CD4-positive, alpha-beta T cell treated with Interleukin-17A for 1 hour (primary cell): ENCODE measurements around the gene IGFBP5.

Experiments
- DNase-seq: peaks from one replicate; pipeline ENCODE4 v3.0.0-alpha.2; 2020

IGFBP5 gene

GRCh38 chr2:216663106-216663505 lies 32.2 kb downstream of the IGFBP5 start:
- no peak for DNase-seq

DNA sequence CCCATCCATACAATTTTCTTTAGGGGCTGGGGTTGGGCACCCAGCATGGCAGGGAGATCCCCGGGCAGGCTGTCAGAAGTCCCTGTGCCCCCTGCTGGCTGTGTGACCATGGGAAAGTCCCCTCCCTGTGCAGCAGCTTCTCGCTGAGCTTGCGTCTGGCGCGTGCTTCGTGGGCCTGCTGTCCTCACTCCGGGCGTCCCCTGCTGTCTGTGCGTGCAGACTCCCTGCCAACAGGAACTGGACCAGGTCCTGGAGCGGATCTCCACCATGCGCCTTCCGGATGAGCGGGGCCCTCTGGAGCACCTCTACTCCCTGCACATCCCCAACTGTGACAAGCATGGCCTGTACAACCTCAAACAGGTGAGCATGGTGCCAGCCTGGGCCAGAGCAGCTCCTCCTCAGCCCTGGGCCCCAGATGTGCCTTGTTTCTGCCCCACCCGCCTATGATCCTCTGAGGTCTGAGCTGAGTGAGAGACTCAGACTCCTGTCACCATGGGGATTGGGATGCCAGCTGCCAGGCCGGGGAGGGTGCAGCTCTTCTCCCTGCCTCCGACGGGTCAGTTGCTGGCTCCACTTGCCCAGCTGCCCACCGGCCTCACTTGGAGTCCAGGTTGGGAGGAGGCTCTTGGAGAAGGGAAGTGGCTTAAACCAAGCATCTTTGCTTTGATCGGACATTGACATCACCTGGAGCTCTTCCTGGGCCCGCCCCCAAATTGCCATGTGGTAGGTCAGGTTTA lies 33.5 kb downstream of the IGFBP5 start:
- no peak for DNase-seq

DNA sequence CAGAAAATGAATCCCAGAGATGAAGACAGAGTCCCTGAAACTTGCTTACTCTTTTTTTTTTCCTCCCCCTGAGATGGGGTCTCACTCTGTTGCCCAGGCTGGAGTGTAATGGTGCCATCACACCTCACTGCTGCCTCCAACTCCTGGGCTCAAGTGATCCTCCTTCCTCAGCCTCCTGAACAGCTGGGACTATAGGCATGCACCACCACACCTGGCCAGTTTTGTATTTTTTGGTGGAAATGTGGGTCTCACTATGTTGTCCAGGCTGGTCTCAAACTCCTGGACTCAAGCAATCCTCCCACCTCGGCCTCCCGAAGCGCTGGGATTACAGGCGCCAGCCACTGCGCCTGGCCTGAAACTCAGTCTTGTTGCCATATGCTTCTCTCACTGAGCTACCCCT lies 34.3 kb downstream of the IGFBP5 start:
- DNase-seq = no peak

DNA sequence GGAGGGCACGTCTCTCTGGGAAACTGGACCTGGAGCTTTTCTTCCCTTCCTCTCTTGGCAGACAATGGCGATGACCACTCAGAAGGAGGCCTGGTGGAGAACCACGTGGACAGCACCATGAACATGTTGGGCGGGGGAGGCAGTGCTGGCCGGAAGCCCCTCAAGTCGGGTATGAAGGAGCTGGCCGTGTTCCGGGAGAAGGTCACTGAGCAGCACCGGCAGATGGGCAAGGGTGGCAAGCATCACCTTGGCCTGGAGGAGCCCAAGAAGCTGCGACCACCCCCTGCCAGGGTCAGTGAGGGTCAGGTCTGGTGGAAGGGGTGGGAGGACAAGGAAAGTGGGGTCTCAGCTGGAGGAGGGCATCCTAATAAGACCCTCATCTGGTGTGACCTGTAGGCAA lies 34.9 kb downstream of the IGFBP5 start:
- no peak for DNase-seq

- DNase-seq = no peak
Measured at GRCh38 chr2:216659276-216659675, 36.1 kb downstream of the IGFBP5 start.

GRCh38 chr2:216658757-216659156 lies 36.6 kb downstream of the IGFBP5 start:
- no peak for DNase-seq

DNA sequence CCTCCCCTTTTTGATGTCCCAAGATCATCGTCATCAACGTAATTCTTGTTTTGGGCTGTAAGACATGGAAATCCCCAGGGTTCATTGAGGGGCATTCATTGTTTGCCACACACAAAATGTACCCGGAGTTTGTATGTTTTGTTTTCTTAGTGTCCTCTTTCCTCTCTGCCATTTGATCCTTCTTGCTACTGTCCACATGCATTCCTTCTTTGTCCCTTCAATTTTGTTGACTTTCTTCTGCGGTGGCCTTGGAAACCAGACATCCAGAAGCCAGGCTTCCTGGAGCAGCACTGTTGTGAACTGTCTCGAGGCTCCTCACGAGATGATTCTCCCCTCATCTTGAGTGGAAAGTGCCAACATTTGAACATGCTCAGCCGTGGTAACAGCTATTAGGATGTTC lies 37.4 kb downstream of the IGFBP5 start:
- DNase-seq = no peak

DNA sequence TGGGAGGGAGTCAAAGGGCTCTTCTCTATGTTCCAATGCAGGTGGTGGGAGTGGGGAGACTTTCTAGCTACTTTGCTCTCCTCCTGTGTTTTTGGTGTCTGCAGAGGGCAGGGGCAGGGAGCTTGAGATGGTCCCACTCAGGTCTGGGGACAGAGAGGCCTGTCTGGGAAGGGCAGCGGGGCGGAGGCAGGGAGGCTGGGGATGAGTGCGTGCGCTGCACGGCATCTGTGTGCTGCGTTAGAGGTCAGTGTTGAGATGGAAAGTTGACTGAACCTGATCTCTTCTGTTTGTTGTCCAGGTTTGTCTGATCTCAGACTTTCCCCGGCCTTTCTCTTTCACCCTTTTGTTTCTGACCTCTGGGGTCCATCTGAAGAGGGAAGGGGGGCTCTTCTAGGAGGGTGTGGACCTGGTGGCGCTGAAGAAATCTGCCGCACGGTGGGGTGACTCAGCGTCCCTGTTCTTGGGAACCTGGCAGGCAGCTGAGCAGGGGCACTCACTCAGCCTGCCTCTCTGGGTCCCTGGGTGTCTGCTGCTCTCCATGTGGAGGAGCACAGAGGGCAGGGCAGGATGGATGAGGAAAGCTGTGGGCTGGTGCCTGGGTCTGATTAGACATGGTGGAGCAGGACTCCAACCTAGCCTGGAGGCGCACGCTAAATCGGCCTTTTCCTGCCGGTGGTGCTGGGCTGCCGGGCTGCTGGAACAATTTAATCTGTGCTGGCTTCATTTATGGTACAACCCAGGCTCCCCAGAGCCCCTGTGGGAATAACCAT lies 38.1 kb downstream of the IGFBP5 start:
- no peak for DNase-seq

- DNase-seq = no peak
Measured at GRCh38 chr2:216654528-216655052, 40.8 kb downstream of the IGFBP5 start.

GRCh38 chr2:216653931-216654365 lies 41.4 kb downstream of the IGFBP5 start:
- no peak for DNase-seq

DNA sequence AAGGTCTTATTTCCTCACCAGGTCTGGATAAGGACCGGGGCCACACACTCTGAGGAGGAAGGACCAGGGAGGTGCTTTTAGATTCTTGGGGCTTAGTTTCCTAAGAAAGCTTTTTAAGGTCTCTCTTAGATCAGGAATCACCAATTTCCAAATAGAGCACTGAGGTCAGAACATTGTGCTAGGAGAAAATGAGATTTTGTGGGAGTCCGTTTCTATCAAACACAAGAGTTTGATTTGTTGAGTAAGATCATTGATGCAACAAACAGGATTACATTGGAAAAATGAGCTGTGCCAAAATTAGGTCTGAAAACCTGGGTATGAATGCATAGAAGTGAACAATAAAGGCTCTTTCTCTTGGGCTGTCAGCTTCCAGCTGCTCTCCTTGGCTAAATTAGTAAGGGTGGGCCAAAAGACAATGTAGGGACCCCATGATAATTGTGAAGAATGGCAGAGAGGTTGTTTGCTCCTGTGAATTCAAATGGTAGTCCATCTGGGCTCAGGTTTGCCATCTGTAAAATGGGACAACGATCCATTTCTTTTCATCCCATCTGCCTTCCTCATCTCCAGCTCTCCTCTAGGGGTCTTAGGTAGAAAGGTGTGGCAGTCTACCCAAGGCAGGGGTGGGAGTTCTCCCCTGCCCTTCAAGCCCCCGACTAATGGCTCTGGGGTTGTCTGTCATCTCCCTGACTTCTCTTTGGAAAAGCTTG lies 42.1 kb downstream of the IGFBP5 start:
- no peak for DNase-seq

DNA sequence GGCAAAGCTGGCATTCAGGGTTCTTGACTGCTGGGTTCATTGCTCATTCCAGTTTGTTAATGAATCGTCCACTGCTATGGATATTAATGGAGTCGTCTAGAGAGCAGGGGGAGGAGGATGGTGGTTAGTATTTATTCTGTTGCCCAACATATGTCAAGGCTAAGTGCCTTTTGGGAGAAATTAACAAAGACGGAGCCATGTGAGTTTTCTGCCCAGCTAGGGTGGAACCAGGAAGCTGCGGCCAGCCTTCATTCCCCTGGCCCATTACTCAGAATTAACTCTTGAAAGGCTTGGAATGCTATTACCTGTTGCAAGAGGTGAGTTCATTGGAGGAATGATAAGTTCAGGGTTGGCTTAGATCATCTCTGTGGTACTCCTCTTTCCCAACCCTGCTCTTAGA lies 42.8 kb downstream of the IGFBP5 start:
- DNase-seq = no peak

- no peak for DNase-seq
Measured at GRCh38 chr2:216651351-216651881, 43.9 kb downstream of the IGFBP5 start.

GRCh38 chr2:216650626-216651257 lies 44.6 kb downstream of the IGFBP5 start:
- no peak for DNase-seq

- no peak for DNase-seq
Measured at GRCh38 chr2:216649574-216649973, 45.8 kb downstream of the IGFBP5 start.

GRCh38 chr2:216648105-216648504 lies 47.2 kb downstream of the IGFBP5 start:
- DNase-seq = no peak

DNA sequence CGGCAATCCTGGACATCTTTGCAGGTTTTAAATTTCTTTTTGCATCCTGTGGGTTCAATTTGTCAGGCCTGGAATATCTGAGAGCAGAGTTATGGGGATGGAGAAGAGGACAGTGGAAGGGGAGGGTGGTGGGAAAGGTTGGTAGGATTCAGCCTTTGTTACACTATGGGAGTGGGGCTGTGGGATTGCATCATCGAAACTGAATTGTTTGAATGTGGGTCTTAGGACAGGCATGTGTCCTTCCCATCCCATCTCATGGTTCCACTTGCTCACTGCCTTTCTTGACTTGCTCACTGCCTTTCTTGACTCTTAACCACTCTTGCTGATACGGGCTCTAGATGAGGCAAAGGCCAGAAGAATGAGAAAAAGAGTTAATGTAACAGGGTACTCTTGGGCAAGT lies 49.2 kb downstream of the IGFBP5 start:
- DNase-seq = no peak

- DNase-seq = no peak
Measured at GRCh38 chr2:216645636-216645950, 49.8 kb downstream of the IGFBP5 start.

GRCh38 chr2:216644842-216645635 lies 50.3 kb downstream of the IGFBP5 start:
- DNase-seq = no peak

DNA sequence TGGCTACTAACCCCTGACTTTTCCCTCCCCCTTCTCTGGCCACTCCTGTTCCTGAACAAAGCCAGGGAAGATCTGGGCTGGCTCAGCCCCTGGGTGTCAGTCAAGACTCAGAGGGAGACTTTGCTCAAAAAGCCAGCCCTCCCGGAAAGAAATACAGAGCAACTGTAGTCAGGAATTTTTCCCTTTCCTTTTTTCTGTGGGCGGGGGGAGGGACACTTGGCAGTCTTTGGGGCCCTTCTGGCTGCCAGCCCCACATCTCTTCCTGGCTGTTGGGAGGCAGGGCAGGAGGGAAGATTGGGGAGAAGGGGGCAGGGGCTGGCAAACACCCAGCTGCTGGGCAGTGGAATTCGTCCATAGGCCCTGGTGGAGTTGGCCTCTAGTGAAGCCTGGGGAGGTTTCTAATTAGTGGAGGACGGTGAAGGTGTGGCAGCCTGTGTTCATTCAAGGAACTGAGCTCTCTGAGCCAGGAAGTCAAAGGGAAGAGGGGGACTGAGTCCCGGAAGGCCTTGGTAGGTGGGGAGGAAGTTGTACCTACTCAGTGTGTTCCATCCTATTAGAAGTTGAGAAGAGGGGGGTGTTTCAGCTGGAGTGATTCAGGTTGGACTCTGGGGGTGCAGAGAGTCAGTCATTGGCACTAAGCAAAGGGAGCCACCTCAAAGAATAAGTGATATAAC lies 51.2 kb downstream of the IGFBP5 start:
- no peak for DNase-seq

DNA sequence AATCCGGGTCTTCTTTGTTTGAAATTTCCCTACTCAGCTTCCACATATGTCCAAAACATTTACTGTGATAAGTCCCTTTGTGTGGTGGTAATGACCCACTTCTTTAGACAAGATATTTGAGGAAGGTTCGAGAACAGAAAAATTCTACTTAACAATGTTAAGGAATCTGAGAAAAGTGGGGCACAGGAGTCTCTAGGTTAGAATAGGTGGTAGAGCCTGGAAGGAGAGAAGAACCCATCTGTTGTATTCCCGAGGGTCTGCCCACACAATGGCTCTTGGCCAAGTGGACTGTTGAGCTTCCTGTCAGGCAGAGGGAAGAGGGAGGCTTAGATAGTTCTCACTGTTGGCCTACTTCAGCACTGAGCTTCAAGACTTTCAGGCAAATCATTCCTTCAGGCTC lies 57.9 kb downstream of the IGFBP5 start:
- no peak for DNase-seq
